WTC11 (cell line): ENCODE measurements around the gene TPX2.
"Not testable (repeated sequence)": the region's sequence is repeated elsewhere in the genome, so short reads cannot be mapped to it uniquely, and the experiment has no call there.

Experiments
- ATF6 ChIP-seq: sonication (generic); formaldehyde crosslinking; IDR thresholded peaks from 2 replicates; pipeline ENCODE4 v1.8.1; 2023; ENCODE audit warnings: mild to moderate bottlenecking, missing genetic modification reagents
- CTCF ChIP-seq: fragments of 200-600 bp; IDR thresholded peaks from 2 replicates; pipeline ENCODE4 v1.8.0; 2022; ENCODE audit warnings: antibody characterized with exemption
- E2F4 ChIP-seq: sonication (generic); formaldehyde crosslinking; IDR thresholded peaks from 2 replicates; pipeline ENCODE4 v1.8.1; 2022; ENCODE audit warnings: low read depth, mild to moderate bottlenecking, moderate library complexity, missing genetic modification reagents, borderline replicate concordance
- ETV6 ChIP-seq: sonication (generic); formaldehyde crosslinking; IDR thresholded peaks from 2 replicates; pipeline ENCODE4 v1.8.1; 2022; ENCODE audit warnings: mild to moderate bottlenecking, missing genetic modification reagents
- HMGXB4 ChIP-seq: sonication (generic); formaldehyde crosslinking; IDR thresholded peaks from 2 replicates; pipeline ENCODE4 v1.8.1; 2023; ENCODE audit warnings: mild to moderate bottlenecking, moderate library complexity, missing genetic modification reagents
- MAX ChIP-seq: sonication (generic); formaldehyde crosslinking; IDR thresholded peaks from 2 replicates; pipeline ENCODE4 v1.8.0; 2022; ENCODE audit warnings: mild to moderate bottlenecking, missing genetic modification reagents
- TP53 ChIP-seq: sonication (generic); formaldehyde crosslinking; IDR thresholded peaks from 2 replicates; pipeline ENCODE4 v1.8.1; 2023; ENCODE audit warnings: mild to moderate bottlenecking, missing genetic modification reagents
- ZSCAN18 ChIP-seq: fragments of 250-450 bp; sonication (Bioruptor Pico); IDR thresholded peaks from 2 replicates; pipeline ENCODE4 v2.1.2; 2022; ENCODE audit warnings: mild to moderate bottlenecking, moderate library complexity

- not testable (repeated sequence) for TF ChIP-seq ATF6 (CRISPR knock-in tag); TP53 (CRISPR knock-in tag); CTCF; MAX (CRISPR knock-in tag); ETV6; ZSCAN18 (CRISPR knock-in tag); E2F4; HMGXB4
Observed at GRCh38 chr20:31747028-31747427, 7.9 kb downstream of the TPX2 start.
